DMS153 treated with DMSO at 0.1 percent for 48 hours (cell line): ENCODE data around the gene CCNYL1.
A peak's percentile ranks its signal among the peaks of the same experiment; 100 is the strongest.

ENCODE experiments used
- DNase-seq: peaks from one replicate; lab custom pipeline; 2025; ENCODE audit not compliant: unreplicated experiment; lab: John Stamatoyannopoulos, UW

CCNYL1 gene

DNA sequence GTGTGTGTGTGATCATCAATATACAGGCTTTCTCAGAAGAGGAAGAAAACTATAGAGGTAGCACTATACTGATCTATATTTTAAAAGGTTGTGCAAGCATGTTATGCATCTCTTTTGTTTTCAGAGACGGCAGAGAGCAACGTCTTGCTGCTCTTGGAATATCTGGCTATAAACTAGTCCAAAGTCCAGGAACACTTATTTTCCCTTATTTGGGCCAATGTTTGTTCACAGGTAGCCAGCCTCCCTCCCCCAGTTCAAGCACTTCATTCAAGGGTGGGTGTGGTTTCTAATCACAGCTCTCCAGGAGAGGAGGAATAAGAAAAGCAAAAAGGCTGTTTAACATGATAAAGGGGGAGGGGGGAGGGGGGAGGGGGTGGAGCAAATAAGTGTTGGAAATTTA, 54.1 kb downstream of the CCNYL1 start:
- DNase-seq = peak; percentile 46

DNA sequence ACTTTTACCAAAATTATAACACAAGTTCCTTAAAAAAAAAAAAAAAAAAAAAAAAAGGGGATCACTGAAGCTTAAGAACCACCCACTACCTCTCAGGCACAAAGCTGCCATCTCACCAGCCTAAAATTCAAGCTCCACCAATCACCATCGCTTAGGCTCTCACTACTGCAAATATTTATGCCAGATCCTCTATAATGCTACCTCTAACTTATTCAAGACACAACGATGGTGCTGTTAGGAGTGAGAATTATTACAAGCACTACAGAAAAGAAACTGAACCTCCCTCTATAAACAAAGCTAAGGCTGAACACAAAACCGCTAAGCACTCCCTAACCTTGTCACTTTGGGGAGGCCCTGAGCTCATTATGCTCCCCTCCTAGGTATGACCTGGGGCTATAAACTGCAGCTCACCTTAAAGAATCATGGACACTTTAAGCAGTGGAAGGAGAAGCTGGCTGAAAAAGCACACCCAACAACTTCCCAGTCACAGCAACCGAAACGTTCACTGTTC, 54.7 kb downstream of the CCNYL1 start:
- no peak for DNase-seq

DNA sequence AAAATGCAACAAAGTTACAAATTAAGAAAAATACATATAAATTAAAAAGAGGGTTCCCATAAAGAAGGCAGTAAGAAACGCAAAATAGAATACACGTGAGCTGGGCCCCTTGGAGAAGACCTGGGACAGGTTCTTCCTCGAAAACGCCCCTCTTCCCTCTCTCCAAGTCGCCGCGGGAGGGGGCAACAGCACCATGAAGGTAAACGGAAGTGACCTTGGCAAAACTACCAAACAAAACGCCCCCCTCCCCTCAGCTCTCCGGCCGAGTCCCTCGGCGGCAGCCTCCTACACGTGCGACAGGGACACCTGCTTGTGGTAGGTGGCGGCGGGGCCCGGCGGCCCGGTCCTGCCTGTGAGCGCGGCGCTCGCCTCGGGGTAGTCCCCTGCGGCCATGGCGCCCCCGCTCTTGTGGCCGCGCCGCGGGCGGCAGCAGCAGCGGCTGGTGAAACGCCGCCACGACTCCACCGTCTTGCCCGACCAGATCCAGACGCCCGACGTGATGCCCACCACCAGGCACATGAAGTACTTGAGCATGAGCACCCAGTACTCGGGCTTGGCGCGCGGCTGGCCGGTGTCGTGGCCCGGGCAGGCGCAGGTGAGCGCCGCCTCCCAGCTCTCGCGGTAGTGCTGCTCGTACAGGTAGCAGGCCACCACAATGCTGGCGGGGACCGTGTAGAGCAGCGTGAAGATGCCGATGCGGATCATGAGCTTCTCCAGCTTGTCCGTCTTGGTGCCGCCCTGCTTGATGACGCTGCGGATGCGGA, 55.4 kb downstream of the CCNYL1 start:
- DNase-seq = no peak

DNA sequence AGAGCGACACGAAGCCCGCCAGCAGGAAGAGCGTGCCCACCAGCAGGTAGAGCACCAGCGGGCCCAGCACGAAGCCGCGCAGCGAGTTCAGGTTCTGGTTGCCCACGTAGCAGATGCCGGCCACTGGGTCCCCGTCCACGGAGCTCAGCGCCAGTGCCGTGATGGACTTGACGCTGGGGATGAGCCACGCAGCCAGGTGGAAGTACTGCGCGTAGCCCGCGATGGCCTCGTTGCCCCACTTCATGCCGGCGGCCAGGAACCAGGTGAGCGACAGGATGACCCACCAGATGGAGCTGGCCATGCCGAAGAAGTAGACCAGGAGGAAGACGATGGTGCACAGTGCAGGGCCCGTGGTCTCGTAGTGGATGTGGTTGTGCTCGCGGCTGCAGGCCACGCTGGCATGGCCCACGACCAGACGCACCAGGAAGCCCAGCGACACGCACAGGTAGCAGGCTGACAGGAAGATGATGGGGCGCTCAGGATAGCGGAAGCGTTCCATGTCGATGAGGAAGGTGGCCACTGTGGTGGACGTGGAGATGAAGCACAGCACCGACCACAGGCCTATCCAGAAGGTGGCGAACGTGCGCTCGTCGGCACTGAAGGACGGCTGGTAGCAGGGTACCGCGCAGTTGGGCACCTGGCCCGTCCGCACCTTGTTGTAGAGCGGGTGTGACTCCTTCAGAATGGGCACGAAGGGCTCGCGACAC, 56.2 kb downstream of the CCNYL1 start:
- peak; percentile 21 for DNase-seq

DNA sequence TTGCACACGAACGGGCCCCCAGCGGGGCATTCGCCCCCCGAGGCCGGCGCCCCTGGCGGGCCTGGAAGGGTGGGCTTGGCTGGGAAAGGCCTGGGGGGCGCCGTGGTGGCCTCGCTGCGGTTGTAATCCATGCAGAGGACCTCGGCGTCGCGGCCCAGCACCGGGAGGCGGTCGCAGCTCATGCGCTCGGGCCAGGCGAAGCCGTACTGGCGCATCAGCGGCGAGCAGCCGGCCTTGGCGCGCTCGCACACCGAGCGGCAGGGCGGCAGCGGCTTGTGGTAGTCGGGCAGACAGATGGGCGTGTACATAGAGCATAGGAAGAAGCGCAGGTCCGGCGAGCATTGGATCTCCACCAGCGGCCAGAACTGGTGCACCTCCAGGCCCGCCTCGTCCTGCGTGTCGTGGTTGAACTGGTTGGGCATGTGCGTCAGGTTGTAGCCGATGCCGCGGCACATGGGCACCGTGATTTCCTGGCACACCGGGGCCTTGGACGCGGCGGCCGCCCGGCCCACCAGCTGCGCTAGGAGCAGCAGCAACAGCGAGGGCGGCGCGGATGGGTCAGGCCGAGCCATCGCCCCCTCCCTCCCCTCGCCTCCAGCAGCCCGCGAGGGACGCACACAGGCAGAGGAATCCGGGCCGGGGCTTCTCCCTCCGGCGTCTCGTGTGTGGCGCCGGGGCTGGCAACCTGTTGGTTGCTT, 56.9 kb downstream of the CCNYL1 start:
- DNase-seq = peak; percentile 43

DNA sequence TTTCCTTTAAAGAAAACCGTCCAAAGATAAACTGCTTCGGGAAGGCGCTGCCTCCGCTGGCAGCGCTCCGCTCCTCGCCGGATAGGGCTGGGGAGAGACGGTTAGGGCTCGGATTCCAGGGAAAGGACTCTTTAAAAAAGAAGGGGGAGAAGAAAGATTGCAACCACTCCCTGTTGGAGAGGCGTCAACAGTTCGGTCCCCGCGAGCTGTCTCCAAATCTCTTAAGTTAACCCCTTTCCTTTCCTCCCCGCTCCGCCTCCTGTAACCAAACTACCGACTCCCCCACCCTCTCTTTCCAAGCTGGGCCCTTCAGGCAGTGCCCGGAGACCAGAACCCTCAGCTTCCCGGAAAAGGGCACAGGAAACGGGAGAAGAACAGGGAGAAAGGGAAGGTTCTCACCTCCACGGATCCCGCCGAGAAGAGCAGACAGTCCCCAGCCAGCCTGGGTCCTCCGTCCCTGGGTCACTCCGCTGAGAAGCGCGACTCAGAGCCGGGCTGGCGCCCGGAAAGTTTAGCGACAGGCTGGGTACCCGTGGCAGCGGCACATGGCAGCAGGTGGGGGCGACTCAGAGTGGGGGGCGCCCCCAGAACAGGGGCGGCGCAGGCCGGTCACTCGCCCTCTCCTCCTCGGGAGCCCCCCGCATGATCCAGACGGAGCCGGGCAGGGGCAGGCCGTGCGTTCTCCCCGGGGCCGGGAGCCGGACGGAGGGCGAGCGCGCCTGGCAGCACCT, 57.6 kb downstream of the CCNYL1 start:
- DNase-seq = no peak

DNA sequence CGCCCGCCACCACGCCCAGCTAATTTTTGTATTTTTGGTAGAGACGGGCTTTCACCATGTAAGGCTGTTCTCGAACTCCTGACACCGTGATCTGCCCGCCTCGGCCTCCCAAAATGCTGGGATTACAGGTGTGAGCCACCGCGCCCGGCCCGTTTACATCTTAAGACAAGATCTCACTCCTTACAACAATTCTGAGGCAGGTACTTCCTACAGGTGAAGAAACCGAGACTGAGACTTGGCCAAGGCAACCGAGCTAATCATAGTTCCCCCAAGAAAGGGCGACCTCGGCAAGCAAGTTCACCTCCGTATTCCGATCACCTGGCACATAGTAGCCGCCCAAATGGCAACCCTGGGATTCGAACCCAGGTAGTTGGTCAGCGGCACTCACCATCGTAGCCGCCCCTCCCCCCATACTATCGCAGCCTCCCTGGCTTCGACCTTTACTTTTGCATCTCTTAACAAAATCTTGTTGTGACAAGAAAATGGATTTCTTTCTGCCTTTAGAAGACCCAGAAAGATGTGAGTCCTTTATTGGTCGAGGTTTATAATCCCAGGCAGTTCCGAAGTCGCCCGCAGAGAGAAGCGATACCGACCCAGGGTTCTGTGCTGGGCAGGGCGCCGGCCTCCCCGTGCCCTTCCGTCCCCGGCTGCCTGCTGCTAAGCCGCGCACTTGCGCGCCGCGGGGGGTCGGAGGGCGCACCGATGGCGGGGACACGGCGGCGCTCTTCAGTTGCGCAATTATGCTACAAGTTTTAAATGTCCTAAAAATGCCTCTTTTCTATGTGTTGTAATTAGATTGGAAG, 59.4 kb downstream of the CCNYL1 start:
- DNase-seq = no peak

DNA sequence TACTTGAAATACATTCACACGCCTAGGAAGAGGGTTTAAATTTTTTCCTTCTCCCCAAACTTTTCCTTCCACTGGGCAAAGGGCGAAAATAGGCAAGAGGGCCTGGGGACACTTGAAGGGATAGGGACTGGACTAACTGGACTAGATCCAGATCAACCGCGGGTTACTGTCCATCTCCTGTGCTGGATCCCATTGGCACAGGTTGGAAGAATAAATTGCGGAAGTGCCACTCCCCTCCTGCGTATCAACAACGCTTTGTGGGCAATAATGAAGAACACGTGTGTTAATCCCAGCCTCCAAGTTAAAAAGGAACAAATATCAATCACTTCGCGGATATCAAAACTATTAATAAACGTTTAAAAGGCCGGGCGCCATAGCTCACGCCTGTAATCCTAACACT, 60.0 kb downstream of the CCNYL1 start:
- no peak for DNase-seq

DNA sequence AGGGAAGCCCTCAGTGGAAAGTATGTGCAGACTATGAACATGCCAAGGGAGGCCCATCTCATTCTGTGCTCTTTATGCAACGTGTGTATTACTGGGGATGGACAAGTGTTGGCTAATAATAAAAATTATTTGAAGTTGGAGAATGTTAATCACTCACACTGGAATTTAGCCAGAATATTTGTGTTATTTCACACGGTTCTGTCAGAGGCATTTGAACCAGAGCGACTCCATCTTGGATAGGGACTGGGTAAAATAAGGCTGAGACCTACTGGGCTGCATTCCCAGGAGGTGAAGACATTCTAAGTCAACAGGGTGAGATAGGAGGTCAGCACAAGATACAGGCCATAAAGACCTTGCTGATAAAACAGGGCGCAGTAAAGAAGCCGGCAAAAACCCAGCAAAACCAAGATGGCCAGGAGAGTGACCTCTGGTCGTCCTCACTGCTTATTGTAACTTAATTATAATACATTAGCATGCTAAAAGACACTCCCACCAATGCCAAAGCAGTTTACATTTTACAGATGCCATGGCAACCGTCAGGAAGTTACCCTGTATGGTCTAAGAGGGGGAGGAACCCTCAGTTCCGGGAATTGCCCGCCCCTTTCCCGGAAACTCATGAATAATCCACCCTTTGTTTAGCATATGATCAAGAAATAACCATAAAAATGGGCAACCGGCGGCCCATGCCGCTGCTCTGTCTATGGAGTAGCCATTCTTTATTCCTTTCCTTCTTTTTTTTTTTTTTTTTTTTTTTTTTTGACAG, 60.8 kb downstream of the CCNYL1 start:
- DNase-seq = no peak

DNA sequence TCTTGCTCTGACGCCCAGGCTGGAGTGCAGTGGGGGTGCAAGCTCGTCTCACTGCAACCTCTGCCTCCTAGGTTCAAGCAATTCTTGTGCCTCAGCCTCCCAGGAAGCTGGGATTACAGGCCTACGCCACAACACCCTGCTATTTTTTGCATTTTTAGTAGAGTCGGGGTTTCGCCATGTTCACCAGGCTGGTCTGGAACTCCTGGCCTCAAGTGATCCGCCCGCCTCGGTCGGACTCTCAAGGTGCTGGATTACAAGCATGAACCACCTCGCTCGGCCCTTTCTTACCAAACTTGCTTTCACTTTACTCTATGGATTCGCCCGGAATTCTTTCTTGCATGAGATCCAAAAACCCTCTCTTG, 61.4 kb downstream of the CCNYL1 start:
- no peak for DNase-seq

DNA sequence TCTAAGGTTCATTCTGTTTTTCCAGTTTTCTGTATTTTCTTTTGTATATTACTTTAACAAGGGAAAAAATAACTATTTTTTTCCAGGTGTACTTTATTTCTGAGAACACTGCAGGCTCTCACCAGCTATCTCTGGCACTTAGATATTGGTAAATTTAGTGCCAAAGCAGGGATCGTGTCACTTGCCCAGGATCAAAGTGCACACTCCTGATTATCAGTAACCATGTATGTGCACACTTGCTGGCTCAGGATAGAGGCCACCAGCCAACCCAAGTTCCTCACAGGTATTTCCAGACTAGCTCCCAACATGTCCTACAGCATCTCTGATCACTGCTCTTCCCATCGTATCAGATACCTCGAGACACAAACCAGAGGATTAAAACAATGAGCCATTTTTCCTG, 64.0 kb downstream of the CCNYL1 start:
- no peak for DNase-seq

DNA sequence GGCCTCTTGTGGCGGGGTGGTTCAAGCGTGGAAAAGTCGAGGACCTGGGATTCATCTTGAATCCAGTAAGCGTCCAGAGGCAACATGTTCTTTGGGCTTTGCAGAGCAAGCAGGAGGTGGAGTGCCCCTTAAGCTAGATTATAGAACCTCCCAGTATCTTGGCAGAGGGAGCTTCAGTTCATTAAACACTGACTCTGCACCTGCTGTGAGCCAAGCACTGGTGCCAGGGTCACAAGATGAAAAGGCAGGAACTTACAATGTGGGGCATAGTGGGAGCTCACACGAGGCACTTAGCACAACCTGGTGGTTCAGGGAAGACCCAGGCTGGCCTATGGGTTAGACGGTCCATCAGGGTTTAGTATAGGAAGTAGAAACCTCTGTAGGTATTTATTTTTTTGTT, 65.7 kb downstream of the CCNYL1 start:
- DNase-seq = no peak

DNA sequence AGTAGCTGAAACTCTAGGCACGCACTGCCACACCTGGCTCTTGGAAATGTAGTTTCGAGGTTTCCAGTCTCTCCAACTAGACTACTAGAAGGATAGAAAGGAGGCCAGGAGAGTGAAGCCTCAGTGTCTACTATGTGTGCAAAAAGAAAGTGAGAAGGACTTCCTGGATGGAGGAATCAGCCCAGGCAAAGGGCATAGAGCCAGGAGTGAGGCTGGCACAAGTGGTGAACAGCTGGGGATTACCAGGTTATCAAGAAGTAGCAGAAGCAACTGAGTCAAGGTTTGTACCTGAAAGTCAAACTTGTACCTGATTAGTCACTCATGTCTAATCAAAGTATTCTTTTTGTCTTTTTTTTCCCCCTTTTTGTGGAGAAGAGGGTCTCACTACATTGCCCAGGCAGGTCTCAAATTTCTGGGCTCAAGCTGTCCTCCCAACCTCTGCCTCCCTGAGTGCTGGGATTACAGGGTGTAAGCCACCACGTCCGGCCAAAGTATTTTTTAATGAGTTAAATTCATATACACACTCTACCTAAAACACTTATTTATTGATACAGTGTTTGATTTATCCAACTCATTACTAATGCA, 67.0 kb downstream of the CCNYL1 start:
- no peak for DNase-seq

DNA sequence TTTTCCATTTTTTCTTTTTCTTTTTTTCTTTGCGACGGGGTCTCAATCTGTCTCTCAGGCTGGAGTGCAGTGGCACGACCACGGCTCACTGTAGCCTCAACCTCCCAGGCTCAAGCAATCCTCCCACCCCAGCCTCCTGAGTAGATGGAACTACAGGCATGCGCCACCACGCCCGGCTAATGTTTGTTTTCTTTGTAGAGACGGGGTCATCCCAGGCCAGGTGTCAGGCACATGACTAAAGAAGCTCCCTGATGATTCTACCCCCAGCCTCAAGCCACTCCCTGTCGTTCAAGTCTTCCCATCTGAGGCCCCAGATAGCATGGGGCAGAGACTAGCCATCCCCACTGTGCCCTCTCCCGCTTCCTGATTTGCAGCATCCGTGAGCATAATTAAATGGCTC, 68.1 kb downstream of the CCNYL1 start:
- DNase-seq = no peak

DNA sequence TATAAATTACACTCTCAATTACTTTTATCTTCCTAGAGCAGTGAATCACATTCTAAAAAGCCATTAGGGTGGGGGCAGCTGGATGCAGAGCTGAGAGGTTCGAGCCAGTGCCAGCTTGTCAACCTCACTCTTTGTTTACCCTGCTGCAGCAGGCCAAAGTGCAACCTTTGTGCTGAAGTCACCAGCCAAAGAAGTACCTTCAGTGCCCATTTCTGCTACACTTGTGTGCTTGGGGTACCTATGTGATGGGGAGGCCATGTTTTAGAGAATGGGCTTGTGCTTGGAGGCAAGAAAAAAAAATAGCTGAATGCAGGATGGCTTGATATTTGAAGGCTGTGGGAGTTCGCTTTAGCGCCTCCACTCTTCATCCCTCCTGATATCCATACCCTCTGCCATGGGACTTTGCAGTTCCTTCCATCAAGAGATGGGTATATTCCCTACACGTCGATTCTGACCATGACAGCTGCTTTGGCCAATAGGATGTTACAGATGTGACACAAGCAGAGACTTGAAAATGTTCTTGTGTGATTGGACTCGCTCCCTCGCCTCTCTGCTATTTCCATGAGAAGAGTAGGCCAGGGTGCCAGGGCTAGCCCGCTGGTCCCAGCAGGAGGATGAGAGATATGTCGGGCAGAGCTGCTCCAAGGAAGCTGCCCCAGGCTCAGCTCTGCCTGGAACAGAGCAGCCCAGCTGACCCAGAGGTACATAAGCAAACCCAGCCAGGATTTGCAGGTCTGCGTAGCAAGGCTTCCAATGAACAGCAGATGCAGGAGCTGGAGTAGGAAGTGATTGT, 71.0 kb downstream of the CCNYL1 start:
- no peak for DNase-seq

DNA sequence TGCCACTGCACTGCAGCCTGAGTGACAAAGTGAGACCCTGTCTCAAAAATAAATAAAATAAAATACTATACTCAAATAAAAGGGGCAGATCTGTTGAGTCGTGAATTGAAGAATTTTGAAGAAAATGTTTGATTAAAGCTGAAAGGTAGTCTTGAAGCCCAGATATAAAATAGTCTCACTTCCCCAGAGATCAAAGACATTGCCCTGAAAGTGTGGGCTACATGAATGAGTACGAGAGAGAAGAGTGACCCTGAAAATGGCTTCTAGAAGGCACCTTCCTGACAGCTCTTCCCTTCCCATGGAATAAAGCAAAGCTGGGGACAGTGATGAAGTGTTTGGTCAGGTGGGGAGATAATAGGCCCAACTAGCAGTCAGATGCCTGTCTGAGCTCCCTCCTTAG, 72.1 kb downstream of the CCNYL1 start:
- no peak for DNase-seq

DNA sequence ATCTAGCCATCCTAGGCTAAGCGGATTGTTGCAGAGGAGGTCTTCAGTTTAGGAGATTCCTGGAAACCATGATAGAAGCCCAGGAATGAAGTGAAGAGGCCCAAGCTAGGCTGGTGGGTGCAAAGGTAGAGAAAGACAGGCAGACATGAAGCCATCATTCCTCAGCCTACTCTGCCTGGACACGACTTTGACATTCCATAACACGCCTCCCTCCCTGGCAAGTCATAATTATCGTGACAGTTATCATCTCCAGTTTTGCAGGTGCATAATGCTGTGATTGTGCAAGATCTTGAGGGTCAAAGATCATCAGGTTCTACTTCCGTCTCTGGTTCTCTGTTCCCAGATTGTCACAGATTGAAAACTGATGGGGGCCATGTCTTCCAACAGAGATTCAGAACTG, 73.5 kb downstream of the CCNYL1 start:
- DNase-seq = no peak

DNA sequence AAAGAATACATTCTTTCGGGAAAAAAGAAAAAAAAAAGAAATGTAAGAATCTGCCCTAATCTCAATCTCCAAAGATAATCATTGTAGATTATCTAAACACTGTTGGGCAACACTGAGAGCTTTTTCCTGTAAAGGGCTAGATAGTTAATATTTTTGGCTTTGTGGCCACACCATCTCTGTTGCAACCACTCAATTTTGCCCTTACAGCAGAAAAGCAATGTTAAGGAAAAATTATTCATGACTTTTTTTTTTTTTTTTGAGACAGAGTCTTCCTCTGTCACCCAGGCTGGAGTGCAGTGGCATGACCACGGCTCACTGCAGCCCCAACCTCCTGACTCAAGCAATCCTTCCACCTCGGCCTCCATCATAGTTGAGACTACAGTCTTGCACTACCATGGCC, 75.6 kb downstream of the CCNYL1 start:
- DNase-seq = no peak

DNA sequence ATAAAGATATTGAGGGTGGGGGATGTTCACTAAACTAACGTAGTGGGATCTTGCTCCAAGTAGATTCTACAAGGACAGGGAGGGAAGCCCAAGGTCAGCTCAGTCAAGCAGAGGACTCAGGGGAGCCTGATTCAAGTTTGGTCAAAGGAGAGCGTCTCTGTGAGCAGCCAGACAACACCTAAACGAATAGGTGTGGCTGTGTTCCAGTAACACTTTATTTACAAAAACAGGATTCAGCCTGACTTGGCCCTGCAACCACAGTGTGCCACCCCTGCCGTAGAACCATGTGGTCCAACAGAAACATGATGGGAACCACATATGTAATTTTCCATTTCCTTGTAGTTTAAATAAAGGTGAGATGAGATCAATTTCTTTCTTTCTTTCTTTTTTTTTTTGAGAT, 76.4 kb downstream of the CCNYL1 start:
- DNase-seq = no peak
